Spinal cord (tissue), 10 donors: Measurements from ENCODE around the gene AATK. TPM values are rescaled to one million over a fixed set of nuclear protein-coding genes. Genes with fewer than 3 reads are reported as not detected.

ENCODE experiments used
- DNase-seq, 6 donors: peaks; one replicate each; pipeline versions ENCODE4 v3.0.0 to v3.0.0-alpha.2; 2013 to 2015; ENCODE audit warnings: low spot score in 6 of 6, low read depth in 4 of 6
- H3K27ac ChIP-seq: one replicate; pipeline ENCODE4 v1.5.1; 2013; ENCODE audit warnings: low read depth, low read length, control low read depth
- H3K27me3 ChIP-seq: one replicate; pipeline ENCODE4 v1.6.1; 2013; ENCODE audit warnings: low read length; ENCODE audit not compliant: control insufficient read depth, insufficient read depth
- H3K36me3 ChIP-seq: one replicate; pipeline ENCODE4 v1.6.1; 2013; ENCODE audit warnings: low read length; ENCODE audit not compliant: control insufficient read depth, insufficient read depth
- H3K4me1 ChIP-seq: one replicate; pipeline ENCODE4 v1.6.1; 2013; ENCODE audit warnings: low read length; ENCODE audit not compliant: control insufficient read depth, insufficient read depth
- H3K4me3 ChIP-seq: one replicate; pipeline ENCODE4 v1.5.1; 2013; ENCODE audit warnings: low read depth, low read length, control low read depth
- H3K9me3 ChIP-seq: one replicate; pipeline ENCODE4 v1.6.1; 2013; ENCODE audit warnings: low read length; ENCODE audit not compliant: control insufficient read depth, insufficient read depth
- WGBS: methylation state at CpG from one replicate; pipeline ENCODE4 v1.1.5; 2013; ENCODE audit warnings: missing lambda C conversion rate; ENCODE audit not compliant: insufficient coverage; 5-methylcytosine and 5-hydroxymethylcytosine counted together
- polyA plus RNA-seq, 2 donors: library from polyadenylated mRNA; unstranded; fragments of 120-200 nt; gene quantifications; one replicate each; pipeline ENCODE4 v1.2.1, GENCODE V29; 2013; ENCODE audit not compliant: insufficient read length in 2 of 2
- total RNA-seq, 2 donors: library from RNA; depleted of rRNA in 1 of 2; stranded (reverse); fragments of 120-200 nt in 1 of 2; fragments of >200 nt in 1 of 2; gene quantifications; one replicate each; pipeline versions ENCODE4 v1.2.3 to v1.2.4, GENCODE V29; 2013 to 2014
- donor health status: healthy.

The AATK gene
- total and polyA plus RNA-seq, 4 donors: 41.9 to 149 (median 111) TPM

GRCh38 chr17:81192386-81193050, 26.5 kb upstream of the AATK start:
- H3K27me3 ChIP-seq: no peaks in the 10 kb centered on the region
- no peak for DNase-seq
- no peaks in the 10 kb centered on the region for H3K9me3 ChIP-seq
- H3K36me3 ChIP-seq: peaks cover 100% of the 10 kb centered on the region
- 76% methylated on average over 28 of the region's 34 CpGs for WGBS
- no peak overlapping the region for H3K27ac ChIP-seq
- peaks cover 4% of the 10 kb centered on the region for H3K4me1 ChIP-seq
- no peak overlapping the region for H3K4me3 ChIP-seq

- 98% methylated on average over 11 of the region's 14 CpGs for WGBS
- peaks cover 97% of the 10 kb centered on the region for H3K36me3 ChIP-seq
- H3K4me3 ChIP-seq: no peak overlapping the region
- H3K27ac ChIP-seq: no peak overlapping the region
- H3K9me3 ChIP-seq: no peaks in the 10 kb centered on the region
- DNase-seq: no peak
- H3K27me3 ChIP-seq: no peaks in the 10 kb centered on the region
- peaks cover 2% of the 10 kb centered on the region for H3K4me1 ChIP-seq
These were observed 25.6 kb upstream of the AATK start for GRCh38 chr17:81191646-81192045.

- Histone ChIP-seq H3K4me3 (no peak overlapping the region), H3K27me3 (no peaks in the 10 kb centered on the region), H3K27ac (no peak overlapping the region), H3K9me3 (no peaks in the 10 kb centered on the region), H3K36me3 (peaks cover 91% of the 10 kb centered on the region), H3K4me1 (no peaks in the 10 kb centered on the region)
- no peak for DNase-seq
- 84% methylated on average over 18 of the region's 20 CpGs for WGBS
These were observed 25.1 kb upstream of the AATK start for GRCh38 chr17:81191116-81191515.

GRCh38 chr17:81190591-81190990, 24.6 kb upstream of the AATK start:
- no peak overlapping the region for H3K4me3 ChIP-seq
- H3K36me3 ChIP-seq: peaks cover 86% of the 10 kb centered on the region
- H3K27me3 ChIP-seq: no peaks in the 10 kb centered on the region
- H3K27ac ChIP-seq: no peak overlapping the region
- no peaks in the 10 kb centered on the region for H3K4me1 ChIP-seq
- H3K9me3 ChIP-seq: no peaks in the 10 kb centered on the region
- 96% methylated on average over 28 of the region's 28 CpGs for WGBS
- DNase-seq: no peak

GRCh38 chr17:81189670-81190530, 23.9 kb upstream of the AATK start:
- no peaks in the 10 kb centered on the region for H3K27me3 ChIP-seq
- H3K36me3 ChIP-seq: peaks cover 79% of the 10 kb centered on the region
- WGBS: 76% methylated on average over 27 of the region's 27 CpGs
- no peak overlapping the region for H3K27ac ChIP-seq
- H3K4me1 ChIP-seq: no peaks in the 10 kb centered on the region
- no peak for DNase-seq
- H3K4me3 ChIP-seq: no peak overlapping the region
- no peaks in the 10 kb centered on the region for H3K9me3 ChIP-seq

- Histone ChIP-seq H3K4me3 (no peak overlapping the region), H3K36me3 (peaks cover 70% of the 10 kb centered on the region), H3K4me1 (no peaks in the 10 kb centered on the region), H3K27me3 (no peaks in the 10 kb centered on the region), H3K9me3 (no peaks in the 10 kb centered on the region), H3K27ac (no peak overlapping the region)
- WGBS: 97% methylated on average over 7 of the region's 7 CpGs
- DNase-seq: no peak
These were observed 23.0 kb upstream of the AATK start for GRCh38 chr17:81189016-81189415.

GRCh38 chr17:81188491-81188840, 22.4 kb upstream of the AATK start:
- H3K4me3 ChIP-seq: no peak overlapping the region
- peaks cover 65% of the 10 kb centered on the region for H3K36me3 ChIP-seq
- no peaks in the 10 kb centered on the region for H3K27me3 ChIP-seq
- no peak overlapping the region for H3K27ac ChIP-seq
- WGBS: 99% methylated on average over 10 of the region's 12 CpGs
- H3K4me1 ChIP-seq: no peaks in the 10 kb centered on the region
- no peak for DNase-seq
- no peaks in the 10 kb centered on the region for H3K9me3 ChIP-seq

GRCh38 chr17:81187586-81188490, 21.8 kb upstream of the AATK start:
- H3K4me1 ChIP-seq: no peaks in the 10 kb centered on the region
- no peak overlapping the region for H3K27ac ChIP-seq
- no peak overlapping the region for H3K4me3 ChIP-seq
- H3K27me3 ChIP-seq: no peaks in the 10 kb centered on the region
- DNase-seq: no peak
- peaks cover 59% of the 10 kb centered on the region for H3K36me3 ChIP-seq
- no peaks in the 10 kb centered on the region for H3K9me3 ChIP-seq
- 88% methylated on average over 26 of the region's 26 CpGs for WGBS

- no peak for DNase-seq
These were observed 21.1 kb upstream of the AATK start for GRCh38 chr17:81187120-81187519.

More at GRCh38 chr17:81187120-81187519, 21.1 kb upstream of the AATK start:
- no peak overlapping the region for H3K4me3 ChIP-seq
- 97% methylated on average over 10 of the region's 11 CpGs for WGBS
- peaks cover 51% of the 10 kb centered on the region for H3K36me3 ChIP-seq
- H3K4me1 ChIP-seq: no peaks in the 10 kb centered on the region
- no peaks in the 10 kb centered on the region for H3K27me3 ChIP-seq
- no peak overlapping the region for H3K27ac ChIP-seq
- H3K9me3 ChIP-seq: no peaks in the 10 kb centered on the region
